Muscle layer of duodenum (tissue), 2 donors: Measurements from ENCODE around the gene SH3BP5.

ENCODE experiments used
- H3K27ac ChIP-seq: one replicate; pipeline ENCODE4 v1.7.0; 2013; ENCODE audit warnings: mild to moderate bottlenecking, low read length
- H3K27me3 ChIP-seq: one replicate; pipeline ENCODE4 v1.7.0; 2013; ENCODE audit warnings: low read depth, mild to moderate bottlenecking, control low read depth, low read length
- H3K36me3 ChIP-seq, 2 donors: one replicate each; pipeline ENCODE4 v1.7.0; 2013; ENCODE audit warnings: low read length in 2 of 2, control low read depth in 1 of 2, mild to moderate bottlenecking in 1 of 2; ENCODE audit not compliant: insufficient read depth in 2 of 2, control insufficient read depth in 1 of 2
- H3K4me1 ChIP-seq, 2 donors: one replicate each; pipeline ENCODE4 v1.7.0; 2013; ENCODE audit warnings: low read length in 2 of 2, mild to moderate bottlenecking in 2 of 2, control low read depth in 1 of 2, moderate library complexity in 1 of 2; ENCODE audit not compliant: insufficient read depth in 2 of 2, control insufficient read depth in 1 of 2
- H3K4me3 ChIP-seq, 2 donors: one replicate each; pipeline ENCODE4 v1.7.0; 2013; ENCODE audit warnings: low read length in 2 of 2, low read depth in 1 of 2, mild to moderate bottlenecking in 1 of 2
- H3K9me3 ChIP-seq, 2 donors: one replicate each; pipeline ENCODE4 v1.7.0; 2013; ENCODE audit warnings: low read length in 2 of 2, control low read depth in 1 of 2, mild to moderate bottlenecking in 1 of 2; ENCODE audit not compliant: control insufficient read depth in 1 of 2
- donor health status: healthy.

SH3BP5 gene

GRCh38 chr3:15261274-15261673 is 71.1 kb downstream of the SH3BP5 start:
- no peak overlapping the region for H3K27ac ChIP-seq

GRCh38 chr3:15260531-15260930 is 71.9 kb downstream of the SH3BP5 start:
- no peak overlapping the region for H3K4me3 ChIP-seq
- H3K36me3 ChIP-seq: peaks cover 43 to 64% of the 10 kb centered on the region in 2 donors
- no peak overlapping the region for H3K27ac ChIP-seq
- H3K27me3 ChIP-seq: no peaks in the 10 kb centered on the region
- H3K4me1 ChIP-seq: peaks cover 4 to 12% of the 10 kb centered on the region in 2 donors
- H3K9me3 ChIP-seq: no peaks in the 10 kb centered on the region

More at GRCh38 chr3:15261274-15261673, 71.1 kb downstream of the SH3BP5 start:
- peaks cover 36 to 63% of the 10 kb centered on the region in 2 donors for H3K36me3 ChIP-seq
- H3K4me1 ChIP-seq: peaks cover 4 to 16% of the 10 kb centered on the region in 2 donors
- no peak overlapping the region for H3K4me3 ChIP-seq
- no peaks in the 10 kb centered on the region for H3K27me3 ChIP-seq
- no peaks in the 10 kb centered on the region for H3K9me3 ChIP-seq

GRCh38 chr3:15258720-15259119 is 73.7 kb downstream of the SH3BP5 start:
- peaks cover 58 to 70% of the 10 kb centered on the region in 2 donors for H3K36me3 ChIP-seq
- H3K27ac ChIP-seq: no peak overlapping the region
- no peak overlapping the region for H3K4me3 ChIP-seq
- H3K9me3 ChIP-seq: no peaks in the 10 kb centered on the region
- H3K27me3 ChIP-seq: no peaks in the 10 kb centered on the region
- H3K4me1 ChIP-seq: peaks cover 0 to 5% of the 10 kb centered on the region in 2 donors

GRCh38 chr3:15256861-15257341 is 75.5 kb downstream of the SH3BP5 start:
- H3K27ac ChIP-seq: no peak overlapping the region
- peaks cover 69 to 76% of the 10 kb centered on the region in 2 donors for H3K36me3 ChIP-seq
- no peaks in the 10 kb centered on the region for H3K4me1 ChIP-seq
- no peaks in the 10 kb centered on the region for H3K9me3 ChIP-seq
- no peaks in the 10 kb centered on the region for H3K27me3 ChIP-seq
- no peak overlapping the region for H3K4me3 ChIP-seq

- Histone ChIP-seq H3K4me1 (no peaks in the 10 kb centered on the region), H3K4me3 (no peak overlapping the region), H3K27me3 (no peaks in the 10 kb centered on the region), H3K27ac (no peak overlapping the region), H3K36me3 (peaks cover 75 to 79% of the 10 kb centered on the region in 2 donors), H3K9me3 (no peaks in the 10 kb centered on the region)
Observed at GRCh38 chr3:15255215-15255614, 77.2 kb downstream of the SH3BP5 start.

GRCh38 chr3:15253023-15253697 is 79.2 kb downstream of the SH3BP5 start:
- H3K9me3 ChIP-seq: no peaks in the 10 kb centered on the region
- H3K4me3 ChIP-seq: no peak overlapping the region
- no peaks in the 10 kb centered on the region for H3K4me1 ChIP-seq
- no peaks in the 10 kb centered on the region for H3K27me3 ChIP-seq
- peaks cover 60 to 79% of the 10 kb centered on the region in 2 donors for H3K36me3 ChIP-seq
- H3K27ac ChIP-seq: no peak overlapping the region

GRCh38 chr3:15246186-15246585 is 86.2 kb downstream of the SH3BP5 start:
- no peaks in the 10 kb centered on the region for H3K9me3 ChIP-seq
- H3K27ac ChIP-seq: no peak overlapping the region
- no peak overlapping the region for H3K4me3 ChIP-seq
- H3K36me3 ChIP-seq: peaks cover 59 to 73% of the 10 kb centered on the region in 2 donors
- H3K4me1 ChIP-seq: no peaks in the 10 kb centered on the region
- no peaks in the 10 kb centered on the region for H3K27me3 ChIP-seq

GRCh38 chr3:15243822-15244482 is 88.4 kb downstream of the SH3BP5 start:
- H3K36me3 ChIP-seq: peaks cover 68 to 71% of the 10 kb centered on the region in 2 donors
- no peaks in the 10 kb centered on the region for H3K9me3 ChIP-seq
- H3K4me1 ChIP-seq: no peaks in the 10 kb centered on the region
- H3K4me3 ChIP-seq: no peak overlapping the region
- no peaks in the 10 kb centered on the region for H3K27me3 ChIP-seq
- no peak overlapping the region for H3K27ac ChIP-seq

- Histone ChIP-seq H3K4me1 (no peaks in the 10 kb centered on the region), H3K9me3 (no peaks in the 10 kb centered on the region), H3K27ac (no peak overlapping the region), H3K27me3 (no peaks in the 10 kb centered on the region), H3K4me3 (no peak overlapping the region), H3K36me3 (peaks cover 57 to 60% of the 10 kb centered on the region in 2 donors)
Observed at GRCh38 chr3:15241341-15241740, 91.0 kb downstream of the SH3BP5 start.

- Histone ChIP-seq H3K36me3 (peaks cover 45 to 57% of the 10 kb centered on the region in 2 donors), H3K4me1 (no peaks in the 10 kb centered on the region)
Observed at GRCh38 chr3:15229262-15229661, 103.1 kb downstream of the SH3BP5 start.

GRCh38 chr3:15228147-15228546 is 104.2 kb downstream of the SH3BP5 start:
- H3K9me3 ChIP-seq: no peaks in the 10 kb centered on the region
- H3K4me3 ChIP-seq: no peak overlapping the region
- peaks cover 44 to 57% of the 10 kb centered on the region in 2 donors for H3K36me3 ChIP-seq
- H3K27me3 ChIP-seq: no peaks in the 10 kb centered on the region
- H3K27ac ChIP-seq: no peak overlapping the region
- peaks cover 0 to 4% of the 10 kb centered on the region in 2 donors for H3K4me1 ChIP-seq

More at GRCh38 chr3:15229262-15229661, 103.1 kb downstream of the SH3BP5 start:
- H3K27ac ChIP-seq: no peak overlapping the region
- no peak overlapping the region for H3K4me3 ChIP-seq
- no peaks in the 10 kb centered on the region for H3K27me3 ChIP-seq
- no peaks in the 10 kb centered on the region for H3K9me3 ChIP-seq
